HG03571 (cell line): ENCODE measurements around the gene PISD.
"Not testable (repeated sequence)": the region's sequence is repeated elsewhere in the genome, so short reads cannot be mapped to it uniquely, and the experiment has no call there.

Experiments used
- ATAC-seq: cut with Tn5 transposase; IDR thresholded peaks from one replicate; pipeline ENCODE4 v1.9.1; 2021; ENCODE audit not compliant: unreplicated experiment

The PISD gene

DNA sequence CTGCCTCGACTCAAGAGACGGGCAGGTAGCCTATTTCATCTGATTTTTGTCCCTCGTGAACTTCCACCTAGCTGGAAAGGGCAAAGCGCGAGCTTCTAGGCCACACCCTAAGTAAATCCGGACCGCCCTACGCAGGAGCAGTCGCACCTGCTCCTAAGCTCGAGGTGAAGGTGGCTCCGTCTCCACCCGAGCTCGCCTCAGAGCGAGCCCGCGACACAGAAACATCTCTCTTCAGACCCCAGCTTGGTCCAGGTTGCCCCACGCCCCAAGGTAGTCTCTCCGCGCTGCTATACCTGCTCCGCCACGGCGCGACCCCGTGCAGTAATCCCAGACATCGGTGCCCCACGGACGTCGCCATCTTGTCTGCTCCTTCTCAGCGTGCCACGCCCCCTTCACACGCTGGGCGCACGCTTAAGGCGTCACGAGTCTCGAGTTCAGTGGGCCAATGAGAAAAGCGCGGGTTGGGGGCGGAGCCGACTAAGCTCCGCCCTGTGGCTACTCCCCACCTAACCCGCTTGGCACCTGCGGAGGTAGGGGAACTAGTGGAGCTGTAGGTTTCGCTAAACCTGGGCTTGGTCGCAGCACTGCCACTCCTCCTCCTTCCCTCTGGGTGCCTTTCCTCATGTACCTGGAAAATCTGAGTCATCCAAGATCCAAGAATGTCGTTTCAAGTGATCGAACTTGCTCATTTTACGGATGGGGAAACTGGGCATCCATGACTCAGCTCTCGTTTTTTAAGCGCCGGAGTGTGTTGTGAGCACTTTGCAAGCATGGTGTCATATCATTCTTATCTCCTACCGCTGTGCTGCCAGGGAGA, at the start of gene PISD:
Gene PISD, minus strand, starts transcription at position 365 of the 817 bp plus-strand sequence. Its CDS starts 7 bp downstream, at position 358.
- peak; percentile 83 for ATAC-seq

DNA sequence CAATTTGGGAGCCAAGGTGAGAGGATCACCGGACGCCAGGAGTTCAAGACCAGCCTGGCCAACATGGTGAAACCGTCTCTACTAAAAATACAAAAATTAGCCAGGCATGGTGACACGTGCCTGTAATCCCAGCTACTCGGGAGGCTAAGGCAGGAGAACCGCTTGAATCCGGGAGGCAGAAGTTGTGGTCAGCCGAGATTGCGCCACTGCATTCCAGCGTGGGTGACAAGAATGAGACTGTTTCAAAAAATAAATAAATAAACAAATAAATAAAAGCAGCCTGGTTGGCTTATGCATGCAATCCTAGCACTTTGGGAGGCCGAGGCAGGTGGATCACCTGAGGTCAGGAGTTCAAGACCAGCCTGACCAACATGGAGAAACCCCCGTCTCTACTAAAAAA, 49.2 kb upstream of the PISD start:
- ATAC-seq: not testable (repeated sequence)

DNA sequence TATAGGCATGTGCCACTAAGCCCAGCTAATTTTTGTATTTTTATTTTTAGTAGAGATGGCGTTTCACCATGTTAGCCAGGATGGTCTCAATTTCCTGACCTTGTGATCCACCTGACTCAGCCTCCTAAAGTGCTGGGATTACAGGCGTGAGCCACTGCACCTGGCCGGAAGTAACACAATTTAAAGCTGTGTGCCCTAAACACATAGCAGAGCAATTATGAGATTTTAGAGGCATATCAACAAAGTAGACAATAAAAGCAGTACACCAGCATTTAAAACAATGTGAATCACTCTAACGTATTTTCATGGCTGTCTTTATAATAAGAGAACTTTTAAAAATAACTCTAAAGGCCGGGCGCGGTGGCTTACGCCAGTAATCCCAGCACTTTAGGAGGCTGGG, 45.5 kb upstream of the PISD start:
- ATAC-seq: no peak

DNA sequence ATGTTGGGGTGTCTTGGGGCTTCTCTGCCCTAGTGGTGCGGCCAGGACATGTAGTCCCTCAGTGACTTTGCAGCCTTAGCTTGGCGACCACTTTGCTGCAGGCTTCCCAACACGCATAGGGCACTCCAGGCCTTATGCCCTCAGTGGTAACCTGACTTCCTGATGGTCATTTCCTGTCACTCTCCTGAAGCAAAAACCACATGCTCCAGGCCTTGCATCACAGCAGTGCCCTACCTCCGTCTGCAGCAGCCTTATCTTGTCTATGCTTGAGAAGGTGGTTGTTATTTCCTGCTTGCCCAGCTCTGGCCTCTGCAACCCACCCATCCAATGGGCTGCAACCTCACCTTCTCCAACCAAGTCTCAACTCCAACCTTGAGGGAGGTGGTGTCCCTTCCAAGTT, 33.4 kb upstream of the PISD start:
- no peak for ATAC-seq

DNA sequence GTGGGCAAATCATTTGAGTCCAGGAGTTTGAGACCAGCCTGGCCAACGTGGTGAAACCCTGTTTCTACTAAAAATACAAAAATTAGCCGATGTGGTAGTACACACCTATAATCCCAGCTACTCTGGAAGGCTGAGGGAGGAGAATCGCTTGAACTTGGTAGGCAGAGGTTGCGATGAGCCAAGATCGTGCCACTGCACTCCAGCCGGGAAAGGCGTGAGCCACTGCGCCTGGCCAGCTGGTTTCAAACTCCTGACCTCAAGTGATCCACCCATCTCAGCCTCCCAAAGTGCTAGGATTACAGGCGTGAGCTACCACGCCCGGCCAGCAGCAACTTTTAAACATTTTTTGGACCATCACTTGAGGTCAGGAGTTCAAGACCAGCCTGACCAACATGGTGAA, 32.0 kb upstream of the PISD start:
- not testable (repeated sequence) for ATAC-seq

DNA sequence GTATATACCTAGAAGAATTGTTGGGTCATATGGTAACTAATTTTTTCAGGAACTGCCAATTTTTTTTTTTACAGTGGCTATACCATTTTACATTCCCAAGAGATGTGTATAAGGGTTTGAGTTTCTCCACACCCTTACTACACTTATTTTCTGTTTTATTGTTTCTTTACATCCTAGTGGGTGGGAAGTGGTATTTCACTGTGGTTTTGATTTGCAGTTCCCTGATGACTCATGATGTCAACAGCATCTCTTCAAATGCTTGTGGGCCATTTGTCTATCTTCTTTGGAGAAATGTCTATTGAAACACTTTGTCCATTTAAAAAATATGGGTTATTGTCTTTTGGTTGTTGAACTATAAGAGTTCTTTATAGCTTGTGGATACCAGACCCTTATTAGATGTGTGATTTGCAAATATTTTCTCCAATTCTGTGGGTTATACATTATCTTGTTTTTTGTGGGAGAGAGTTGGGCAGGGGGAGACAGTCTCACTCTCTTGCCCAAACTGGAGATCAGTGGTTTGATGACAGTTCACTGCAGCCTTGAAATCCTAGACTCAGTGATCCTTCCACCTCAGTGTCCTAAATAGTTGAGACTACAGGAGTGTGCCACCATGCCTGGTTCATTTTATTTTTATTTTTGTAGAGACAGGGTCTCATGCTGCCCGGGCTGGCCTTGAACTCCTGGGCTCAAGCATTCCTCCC, 30.3 kb upstream of the PISD start:
- ATAC-seq: no peak

DNA sequence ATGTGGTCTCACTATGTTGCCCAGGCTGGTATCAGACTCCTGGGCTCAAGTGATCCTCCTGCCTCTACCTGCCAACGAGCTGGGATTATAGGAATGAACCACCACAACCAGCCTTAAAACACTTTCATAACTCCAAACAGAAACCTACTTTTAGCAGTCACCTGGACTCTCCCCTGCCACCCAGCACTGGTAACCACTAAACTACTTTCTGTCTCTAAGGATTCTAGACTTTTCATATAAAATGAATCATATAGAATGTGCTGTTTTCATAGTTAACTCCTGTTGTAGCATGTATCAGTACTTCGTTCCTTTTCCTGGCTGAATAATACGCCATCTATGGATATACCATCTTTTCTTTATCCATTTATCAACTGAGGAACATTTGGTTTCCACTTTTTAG, 29.4 kb upstream of the PISD start:
- ATAC-seq: no peak

DNA sequence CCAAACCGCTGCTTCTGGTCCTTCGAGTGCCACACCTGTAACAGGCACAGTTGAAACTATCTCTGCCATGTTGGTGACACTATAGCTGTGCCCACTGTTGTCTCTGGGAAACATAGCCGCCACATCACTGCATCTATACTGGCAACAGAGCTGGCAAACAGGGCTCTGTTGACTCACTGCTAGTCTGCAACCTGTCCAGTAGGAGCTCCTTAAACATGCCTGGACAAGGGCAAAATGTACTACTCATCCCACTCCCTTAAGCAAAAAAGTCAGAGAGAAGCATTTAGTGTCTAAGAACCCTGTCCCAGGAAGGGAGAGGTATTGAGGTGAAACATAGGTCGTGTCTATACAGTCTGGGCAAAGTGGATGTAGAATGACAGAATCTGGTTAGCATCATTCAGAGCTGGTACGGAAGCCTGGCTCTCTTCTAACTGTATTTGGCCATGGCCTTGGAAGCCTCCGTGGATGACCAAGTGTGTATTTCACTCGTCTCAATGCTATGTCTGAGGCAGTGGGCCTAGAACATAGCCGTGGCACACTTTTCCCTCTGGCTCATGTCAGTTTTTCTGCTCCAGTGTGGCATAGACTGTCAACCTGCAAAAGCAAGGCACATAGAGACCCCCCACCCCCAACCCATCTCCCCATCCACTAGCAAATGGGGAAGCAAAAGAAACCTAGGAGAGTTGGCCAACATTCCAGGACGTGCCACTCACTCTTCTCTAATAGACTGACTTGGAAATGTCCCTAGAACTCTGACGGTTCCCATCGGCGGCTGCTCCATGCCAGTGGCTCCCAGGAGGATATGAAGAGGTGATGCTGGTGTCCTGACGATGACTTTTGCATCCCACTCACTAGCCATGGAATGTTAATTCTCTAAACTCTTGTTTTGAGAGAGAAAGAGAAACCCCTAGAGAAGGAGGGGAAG, 21.4 kb upstream of the PISD start:
- ATAC-seq: no peak

DNA sequence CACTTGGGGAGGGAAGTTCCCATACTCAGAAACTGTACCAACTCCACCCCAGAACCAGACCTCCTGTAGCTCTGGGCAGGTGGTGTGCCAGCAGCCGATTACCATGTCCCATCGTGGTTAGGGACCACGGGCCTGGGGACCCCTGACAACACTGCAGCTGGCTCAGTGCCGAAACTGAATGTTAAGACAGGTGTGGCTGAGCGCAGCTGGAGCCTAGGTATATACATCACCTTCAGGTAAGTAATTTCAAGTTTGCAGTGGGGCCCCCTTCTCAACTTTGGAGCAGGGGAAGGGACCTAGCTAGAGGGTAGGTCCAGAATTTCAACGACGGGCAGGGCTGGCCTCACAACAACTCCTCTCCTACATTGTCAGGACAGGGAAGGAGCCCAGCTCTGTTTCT, 20.7 kb upstream of the PISD start:
- no peak for ATAC-seq

DNA sequence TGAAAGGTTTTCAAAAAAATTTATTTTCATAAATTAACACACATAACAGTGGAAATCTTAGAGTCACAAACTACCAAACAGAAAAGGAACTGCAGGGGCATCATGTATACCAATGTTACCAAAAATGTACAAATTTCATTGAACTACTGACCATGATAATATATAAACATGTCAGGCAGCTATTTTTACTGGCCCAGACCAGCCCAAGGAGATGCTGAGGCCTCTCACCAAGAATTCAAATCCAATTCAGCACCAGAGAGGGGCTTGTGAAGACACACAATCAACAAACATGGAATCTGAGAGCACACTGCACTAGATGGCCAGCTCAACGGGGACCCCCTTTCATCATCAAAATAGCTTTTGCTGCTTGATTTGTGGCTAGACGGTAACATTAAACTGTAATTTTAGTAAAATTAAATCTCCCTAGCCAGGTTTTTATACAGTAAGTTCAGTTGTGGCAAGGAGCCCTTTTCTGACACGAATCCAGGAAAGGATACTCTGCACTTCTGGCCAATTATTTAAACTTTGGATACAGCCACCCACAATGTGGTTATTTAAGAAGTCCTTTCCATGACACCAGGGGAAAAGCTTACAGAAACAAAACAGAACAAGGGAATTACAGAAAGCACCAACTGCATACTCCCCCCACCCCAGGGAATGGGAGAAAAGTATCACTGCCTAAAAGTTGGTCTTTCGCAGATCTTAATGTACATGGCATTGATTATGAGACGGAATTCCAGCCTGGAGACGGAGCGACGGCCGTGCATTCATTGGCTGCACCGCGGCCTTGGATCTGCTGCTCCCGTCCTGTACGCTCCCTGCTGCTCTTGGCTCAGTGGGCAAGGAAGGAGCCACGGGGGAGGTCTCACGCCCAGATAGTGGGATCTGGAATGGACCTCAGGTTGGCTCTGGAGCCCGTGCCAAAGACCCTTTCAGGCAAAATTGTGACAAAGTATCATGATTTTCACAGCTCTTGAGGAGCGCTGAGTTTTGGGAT, 19.6 kb upstream of the PISD start:
- no peak for ATAC-seq

DNA sequence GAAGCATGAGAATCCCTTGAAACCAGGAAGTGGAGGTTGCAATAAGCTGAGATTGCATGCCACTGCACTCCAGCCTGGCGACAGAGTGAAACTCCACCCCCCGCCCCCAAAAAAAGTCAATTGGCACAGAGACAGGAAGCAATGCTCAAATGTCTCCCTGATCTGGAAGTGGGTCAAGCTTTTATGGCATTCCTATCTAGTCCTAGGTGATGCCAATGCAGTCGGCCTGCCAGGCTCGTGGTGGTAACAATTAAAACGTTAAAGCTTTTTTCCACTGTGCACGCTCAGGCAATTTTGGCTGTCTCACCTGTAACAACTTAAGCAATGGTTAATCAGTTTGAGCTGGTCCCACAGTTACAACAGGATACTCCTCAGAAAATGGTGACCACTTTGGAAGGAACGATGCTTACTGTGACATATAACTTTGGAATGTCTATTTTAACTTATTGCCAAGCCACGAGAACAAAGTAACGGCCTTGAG, 18.9 kb upstream of the PISD start:
- no peak for ATAC-seq

DNA sequence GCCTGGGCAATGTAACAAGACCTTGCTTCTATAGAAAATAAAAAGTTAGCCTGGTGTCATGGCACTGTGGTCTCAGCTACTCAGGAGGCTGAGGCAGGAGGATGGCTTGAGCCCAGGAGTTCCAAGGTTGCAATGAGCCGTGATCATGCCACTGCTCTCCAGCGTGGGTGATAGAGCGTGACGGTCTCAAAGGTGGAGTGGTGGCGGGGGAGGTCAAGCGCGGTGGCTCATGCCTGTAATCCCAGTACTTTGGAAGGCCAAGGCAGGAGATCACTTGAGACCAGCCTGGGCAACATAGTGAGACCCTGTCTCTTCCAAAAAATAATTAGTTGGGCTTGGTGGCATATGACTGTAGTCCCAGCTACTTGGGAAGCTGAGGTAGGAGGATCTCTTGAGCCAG, 16.7 kb upstream of the PISD start:
- no peak for ATAC-seq

DNA sequence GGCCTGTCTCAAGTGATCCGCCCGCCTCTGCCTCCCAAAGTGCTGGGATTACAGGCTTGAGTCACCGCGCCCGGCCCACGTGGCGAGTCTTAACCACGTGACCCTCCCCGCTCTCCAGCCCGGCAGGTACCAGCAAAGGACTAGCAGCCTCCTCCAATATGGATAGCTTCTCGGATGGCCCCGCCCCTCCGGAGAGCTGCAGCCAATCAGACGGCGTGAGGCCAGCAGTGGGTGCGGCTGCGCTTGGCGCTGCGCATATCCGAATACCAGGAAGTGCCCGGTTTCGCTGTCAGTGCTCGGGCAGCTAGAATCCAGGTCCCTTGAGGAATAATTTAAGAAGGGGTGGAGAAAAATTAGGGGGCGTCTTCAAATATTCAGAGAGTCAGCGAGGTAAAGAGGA, 14.7 kb upstream of the PISD start:
- ATAC-seq: no peak

DNA sequence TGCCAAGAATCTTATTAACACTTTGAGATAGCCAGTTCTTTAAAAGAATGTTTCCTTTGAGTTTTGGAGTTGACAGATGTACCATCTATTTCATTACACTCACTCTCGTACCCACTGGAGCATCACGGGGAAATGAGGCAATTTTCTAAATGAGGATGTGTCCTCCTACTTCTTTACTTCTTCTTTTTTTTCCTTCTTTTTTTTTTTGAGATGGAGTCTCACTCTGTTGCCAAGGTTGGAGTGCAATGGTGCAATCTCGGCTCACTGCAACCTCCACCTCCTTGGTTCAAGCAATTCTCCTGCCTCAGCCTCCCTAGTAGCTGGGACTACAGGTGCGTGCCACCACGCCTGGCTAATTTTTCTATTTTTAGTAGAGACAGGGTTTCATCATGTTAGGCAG, 12.2 kb upstream of the PISD start:
- ATAC-seq: not testable (repeated sequence)

DNA sequence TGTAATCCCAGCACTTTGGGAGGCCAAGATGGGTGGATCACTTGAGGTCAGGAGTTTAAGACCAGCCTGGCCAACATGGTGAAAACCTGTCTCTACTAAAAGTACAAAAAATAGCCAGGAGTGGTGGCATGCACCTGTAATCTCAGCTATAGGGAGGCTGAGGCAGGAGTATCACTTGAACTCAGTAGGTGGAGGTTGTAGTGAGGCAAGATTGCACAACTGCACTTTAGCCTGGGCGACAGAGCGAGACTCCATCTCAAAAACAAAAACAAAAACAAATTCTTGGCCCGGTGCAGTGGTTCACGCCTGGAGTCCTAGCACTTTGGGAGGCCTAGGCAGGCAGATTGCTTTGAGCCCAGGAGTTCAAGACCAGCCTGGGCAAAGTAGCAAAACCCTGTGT, 6.8 kb upstream of the PISD start:
- ATAC-seq: not testable (repeated sequence)

DNA sequence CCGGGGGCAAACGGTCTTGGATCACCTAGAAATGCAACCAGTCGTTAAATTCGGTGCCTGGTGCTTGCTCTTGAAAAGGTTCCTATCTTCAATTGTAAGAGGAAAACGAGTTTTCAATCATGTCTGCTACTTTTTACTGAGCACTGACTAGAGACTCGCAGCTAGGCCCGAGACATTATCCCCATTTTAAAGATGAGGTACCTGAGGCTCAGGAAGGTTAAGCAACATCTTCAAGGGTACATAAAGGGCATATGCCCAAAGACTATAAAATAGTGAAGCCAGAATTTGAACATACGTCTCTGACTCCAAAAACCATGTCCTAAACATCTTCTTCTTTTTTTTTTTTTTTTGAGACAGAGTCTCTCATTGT, 638 bp upstream of the PISD start:
- no peak for ATAC-seq

DNA sequence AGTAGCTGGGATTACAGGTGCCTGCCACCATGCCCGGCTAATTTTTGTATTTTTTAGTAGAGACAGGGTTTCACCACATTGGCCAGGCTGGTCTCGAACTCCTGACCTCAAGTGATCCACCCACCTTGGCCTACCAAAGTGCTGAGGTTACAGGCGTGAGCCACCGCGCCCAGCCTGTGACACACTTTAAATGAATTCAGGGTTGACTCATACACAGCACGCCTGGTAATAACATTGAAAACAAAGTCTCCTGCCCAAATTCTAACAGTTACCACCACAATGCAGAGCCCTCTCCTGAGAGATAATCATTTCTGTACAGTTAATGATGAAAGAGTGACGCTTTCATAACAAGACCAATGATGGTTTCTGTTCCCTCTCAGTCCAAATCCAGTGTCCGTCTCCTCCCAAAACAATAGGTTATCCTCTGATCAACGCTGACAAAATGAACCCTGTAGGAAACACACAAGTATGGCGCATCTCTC, 1.1 kb downstream of the PISD start:
- not testable (repeated sequence) for ATAC-seq

DNA sequence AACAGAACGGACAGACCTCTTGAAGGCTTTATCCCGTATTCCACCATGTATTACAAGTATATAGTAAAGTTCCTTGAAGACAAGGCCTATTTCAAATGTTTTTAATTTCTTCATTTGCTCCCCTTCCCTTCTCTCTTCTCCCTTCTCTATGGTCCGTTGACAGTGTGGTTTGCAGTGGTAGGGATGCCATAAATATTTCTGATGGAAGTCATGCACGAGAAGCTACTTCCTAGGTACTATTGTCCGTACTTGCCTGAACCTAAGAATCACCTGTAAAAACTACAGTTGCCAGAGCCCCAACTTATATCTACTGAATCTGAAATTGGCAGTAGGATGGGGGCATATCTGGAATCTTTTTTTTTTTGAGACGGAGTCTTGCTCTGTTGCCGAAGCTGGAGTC, 2.8 kb downstream of the PISD start:
- no peak for ATAC-seq

DNA sequence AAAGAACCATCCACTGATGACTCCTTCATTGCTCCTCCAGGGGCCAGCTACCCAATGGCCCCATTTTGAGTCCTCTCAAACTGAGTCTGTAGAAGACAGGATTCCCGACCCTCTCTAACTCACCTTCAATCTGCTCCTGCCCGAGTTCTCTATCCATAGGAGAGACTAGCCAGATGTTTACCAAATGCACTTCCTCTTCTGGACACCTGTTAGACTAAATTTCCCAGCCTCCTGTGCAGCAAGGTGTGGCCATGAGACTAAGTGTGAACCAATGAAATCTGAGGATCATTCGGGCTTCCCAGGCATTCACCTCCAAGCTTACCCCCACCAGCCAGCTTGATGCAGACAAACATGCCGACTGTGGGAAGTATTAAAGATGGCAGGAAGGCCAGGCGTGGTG, 7.6 kb downstream of the PISD start:
- ATAC-seq: no peak

DNA sequence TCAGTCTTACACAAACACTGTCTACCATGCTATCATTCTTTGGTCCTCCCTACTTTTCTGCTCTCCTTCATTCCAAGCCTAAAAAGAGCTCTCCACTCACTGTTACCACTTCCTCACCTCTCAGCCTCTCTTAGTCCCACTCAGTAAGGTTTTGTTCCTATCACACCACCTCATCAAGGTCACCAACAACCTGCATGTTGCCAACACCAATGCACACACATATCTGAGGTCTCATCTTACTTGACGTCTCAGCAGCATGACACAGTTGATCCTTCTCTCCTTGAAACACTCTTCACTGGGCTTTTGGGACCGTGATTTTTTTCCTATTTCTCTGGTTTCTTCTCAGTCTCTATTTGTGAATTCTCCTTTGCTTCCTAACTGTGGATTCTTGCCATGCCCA, 8.1 kb downstream of the PISD start:
- ATAC-seq: no peak
